ENCODE data around the gene OGDH. TPM values are rescaled to one million over a fixed set of nuclear protein-coding genes. Genes with fewer than 3 reads are reported as not detected.
A peak's percentile ranks its signal among the peaks of the same experiment; 100 is the strongest.

Gene OGDH
- total and polyA plus RNA-seq, 10 of the 15 experiments (the other 5 are each of a cell fraction or from before 2014, with no cell fraction given) = 4.1 to 103 (median 48.4) TPM

DNA sequence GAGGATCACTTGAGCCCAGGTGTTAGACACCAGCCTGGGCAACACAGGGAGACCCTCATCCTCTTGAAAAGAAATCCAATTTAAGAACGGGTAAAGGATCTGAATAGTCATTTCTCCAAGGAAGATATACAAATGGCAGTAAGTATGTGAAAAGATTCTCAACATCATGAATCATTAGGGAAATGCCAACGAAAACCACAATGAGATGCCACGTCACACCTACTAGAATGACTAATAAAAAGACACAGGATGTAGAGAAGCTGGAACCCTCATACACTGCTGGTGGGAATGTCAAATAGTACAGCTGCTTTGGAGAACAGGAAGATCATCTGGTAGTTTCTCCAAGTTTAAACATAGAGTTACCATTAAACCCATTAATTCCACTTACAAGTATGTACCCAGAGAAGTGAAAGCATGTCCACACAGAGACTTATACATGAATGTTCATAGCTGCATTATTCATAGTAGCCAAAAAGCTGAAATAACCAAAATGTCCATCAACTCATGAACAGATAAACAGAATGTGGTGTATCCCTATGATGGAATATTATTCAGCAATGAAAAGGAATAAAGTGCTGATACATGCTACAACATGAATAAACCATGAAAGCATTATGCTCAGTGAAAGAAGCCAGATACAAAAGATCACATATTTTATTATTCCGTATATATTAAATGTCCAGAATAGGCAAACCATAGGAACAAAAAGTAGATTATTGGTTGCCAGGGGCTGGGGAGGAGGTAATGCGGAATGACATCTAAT, 129.2 kb downstream of the OGDH start (continued):
- TF ChIP-seq, protein P1, sequence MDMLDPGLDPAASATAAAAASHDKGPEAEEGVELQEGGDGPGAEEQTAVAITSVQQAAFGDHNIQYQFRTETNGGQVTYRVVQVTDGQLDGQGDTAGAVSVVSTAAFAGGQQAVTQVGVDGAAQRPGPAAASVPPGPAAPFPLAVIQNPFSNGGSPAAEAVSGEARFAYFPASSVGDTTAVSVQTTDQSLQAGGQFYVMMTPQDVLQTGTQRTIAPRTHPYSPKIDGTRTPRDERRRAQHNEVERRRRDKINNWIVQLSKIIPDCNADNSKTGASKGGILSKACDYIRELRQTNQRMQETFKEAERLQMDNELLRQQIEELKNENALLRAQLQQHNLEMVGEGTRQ (IDR thresholded peaks at IDR 0.05; ENCODE audit: borderline replicate concordance, low read depth, low read length) = no peak
- TF ChIP-seq SIN3A (IDR thresholded peaks at IDR 0.05; ENCODE audit: low read depth, low read length) (no peak), SRF (IDR thresholded peaks at IDR 0.05; ENCODE audit: low read depth in 2 of 2, low read length in 2 of 2) (no peak), BMI1 (IDR thresholded peaks at IDR 0.05; ENCODE audit: borderline replicate concordance) (0 out of 2 replicates have a peak, but pooled peaks have one; percentile 9)

DNA sequence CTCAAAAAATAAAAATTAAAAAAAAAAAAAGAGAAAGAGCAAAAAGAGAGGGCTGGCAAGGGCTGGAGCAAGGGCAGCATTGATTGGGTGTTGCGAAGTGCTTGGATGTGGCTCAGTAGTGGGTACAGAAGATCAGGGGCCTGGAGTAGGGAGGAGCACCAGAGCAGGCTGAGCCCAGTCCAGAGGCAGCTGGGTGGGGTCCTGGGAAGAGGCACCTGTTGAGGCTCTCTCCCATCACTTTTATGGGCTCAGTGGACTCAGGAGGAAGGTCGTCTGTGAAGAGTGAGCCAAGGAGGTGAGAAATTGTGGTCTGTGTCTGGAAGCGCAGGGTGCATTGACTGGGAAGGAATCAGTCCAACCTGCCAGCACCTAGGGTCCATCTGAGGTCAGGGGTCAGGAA, 130.5 kb downstream of the OGDH start:
- Histone ChIP-seq H3K27me3 (replicated peaks in 1 of 2; ENCODE audit: control insufficient read depth in 2 of 2, insufficient read depth in 2 of 2, low read length in 1 of 2) (no peaks in the 10 kb centered on the region), H4K20me1 (ENCODE audit: control insufficient read depth, insufficient read depth) (no peaks in the 10 kb centered on the region), H3K27ac (ENCODE audit: control insufficient read depth, insufficient read depth) (no peak overlapping the region), H3K79me2 (ENCODE audit: control insufficient read depth, insufficient read depth, low read length) (no peaks in the 10 kb centered on the region), H3K4me2 (ENCODE audit: control insufficient read depth, insufficient read depth) (no peak overlapping the region), H3K9ac (ENCODE audit: control insufficient read depth, insufficient read depth, low read length) (no peak overlapping the region), H3K4me3 (no peak overlapping the region), H2AFZ (ENCODE audit: control insufficient read depth, low read depth, low read length) (no peak overlapping the region), H3K9me3 (replicated peaks; ENCODE audit: control insufficient read depth, insufficient read depth, low read length) (no peaks in the 10 kb centered on the region), H3K4me1 (ENCODE audit: control insufficient read depth, insufficient read depth, low read length) (peaks cover 9% of the 10 kb centered on the region), H3K36me3 (ENCODE audit: control insufficient read depth in 2 of 2, insufficient read depth in 2 of 2, low read length in 1 of 2) (no peaks in the 10 kb centered on the region)
- 69% methylated on average over 3 of the region's 3 CpGs for WGBS (ENCODE audit: insufficient coverage, insufficient replicate concordance, low lambda C conversion rate, missing lambda C conversion rate)
- in situ Hi-C loops (cut with MboI) (no loop called here), intact Hi-C loops (cut with micrococcal nuclease; ENCODE audit: unreplicated experiment) (no loop called here)
- TF ChIP-seq MYB (IDR thresholded peaks at IDR 0.05; ENCODE audit: borderline replicate concordance, low read depth, low read length) (no peak), CHD2 (IDR thresholded peaks at IDR 0.05; ENCODE audit: borderline replicate concordance, low read depth, low read length) (no peak), FOXK2 (IDR thresholded peaks at IDR 0.05) (no peak), SMAD1 (IDR thresholded peaks at IDR 0.05; ENCODE audit: low read depth, partially characterized antibody) (no peak), EZH2 (IDR thresholded peaks at IDR 0.05; ENCODE audit: borderline replicate concordance, control insufficient read depth, low read depth, low read length) (no peak), BACH1 (IDR thresholded peaks at IDR 0.05; ENCODE audit: borderline replicate concordance) (no peak), PAX8 (IDR thresholded peaks at IDR 0.05) (no peak), SIX5 (IDR thresholded peaks at IDR 0.05; ENCODE audit: low read depth, low read length, severe bottlenecking) (no peak)
- no peak for DNase-seq (ENCODE audit: low read depth, low spot score)
- no TSS peak for BruUV-seq (replicated peaks)
- ChIA-PET CTCF (interaction anchor here (0.7 to 1.0 kb wide), 2 partner anchors 17 to 144 kb away, joined by 3 read pairs; no protein-coding TSS in a partner anchor), POLR2A (interaction anchor here (1.2 to 3.4 kb wide), 2 partner anchors 13 to 103 kb away, joined by 3 to 31 read pairs; partner anchors contain the start of gene ZMIZ2), SMC1A (ENCODE audit: uncharacterized antibody, unreplicated experiment) (interaction anchor here (2.0 kb wide), 1 partner anchor 14 kb away, joined by 8 read pairs; no protein-coding TSS in a partner anchor), RAD21 (ENCODE audit: unreplicated experiment) (interaction anchor here (0.6 to 1.8 kb wide), 2 partner anchors 13 to 263 kb away, joined by 3 to 10 read pairs; no protein-coding TSS in a partner anchor)
- no peak for ATAC-seq
- no peak for FAIRE-seq
